ENCODE measurements around the gene FRYL. TPM values are rescaled to one million over a fixed set of nuclear protein-coding genes. Genes with fewer than 3 reads are reported as not detected.
"Not testable (repeated sequence)": the region's sequence is repeated elsewhere in the genome, so short reads cannot be mapped to it uniquely, and the experiment has no call there.

The FRYL gene
- total RNA-seq, 1 experiment from 2014 or later: 47.7 TPM

GRCh38 chr4:48454591-48454990, 325.5 kb downstream of the FRYL start:
- Histone ChIP-seq H3K27me3 (ENCODE audit: insufficient read depth, low read length) (no peaks in the 10 kb centered on the region), H3K4me3 (replicated peaks in 1 of 2; ENCODE audit: low read depth in 1 of 2, low read length in 2 of 2) (no peak overlapping the region), H3K79me2 (ENCODE audit: insufficient read depth, low read length) (no peaks in the 10 kb centered on the region), H4K20me1 (ENCODE audit: insufficient read depth) (no peaks in the 10 kb centered on the region), H3K9me3 (ENCODE audit: control insufficient read depth in 1 of 2, insufficient read depth in 1 of 2, low read depth in 1 of 2, low read length in 2 of 2) (no peaks in the 10 kb centered on the region), H3K36me3 (ENCODE audit: control insufficient read depth in 1 of 2, insufficient read depth in 2 of 2, low read length in 2 of 2) (no peaks in the 10 kb centered on the region), H3K27ac (ENCODE audit: low read depth, low read length) (no peak overlapping the region), H3K9me2 (ENCODE audit: insufficient read depth) (no peaks in the 10 kb centered on the region), H2AFZ (ENCODE audit: low read depth, low read length, poor library complexity, severe bottlenecking) (no peak overlapping the region), H3K4me2 (ENCODE audit: low read length) (no peak overlapping the region), H3K4me1 (ENCODE audit: control insufficient read depth in 1 of 2, insufficient read depth in 2 of 2, low read length in 2 of 2) (no peaks in the 10 kb centered on the region), H3K9ac (ENCODE audit: low read length) (no peak overlapping the region)
- ChIA-PET POLR2A (no interaction called here), RAD21 (ENCODE audit: low non-redundant PET in 1 of 2, low total read pairs in 2 of 2, uncharacterized antibody in 2 of 2, unreplicated experiment in 2 of 2) (no interaction called here), CTCF (no interaction called here)
- intact Hi-C loops (cut with micrococcal nuclease): loop anchor here (2.0 kb wide), 1 partner anchor 88 kb away; no protein-coding TSS in a partner anchor
- TF ChIP-seq, protein P1, sequence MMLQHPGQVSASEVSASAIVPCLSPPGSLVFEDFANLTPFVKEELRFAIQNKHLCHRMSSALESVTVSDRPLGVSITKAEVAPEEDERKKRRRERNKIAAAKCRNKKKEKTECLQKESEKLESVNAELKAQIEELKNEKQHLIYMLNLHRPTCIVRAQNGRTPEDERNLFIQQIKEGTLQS (IDR thresholded peaks at IDR 0.05): no peak
- TF ChIP-seq ZNF274 (IDR thresholded peaks at IDR 0.05; ENCODE audit: low read depth, low read length) (no peak), ELF1 (IDR thresholded peaks at IDR 0.05; ENCODE audit: borderline replicate concordance, low read depth) (no peak)
- DNase-seq (ENCODE audit: low read depth, low spot score) (no peak), ATAC-seq (no peak)
- BruUV-seq (replicated peaks): no TSS peak

- CTCF ChIA-PET; H3K79me2 ChIP-seq (ENCODE audit: insufficient read depth, low read length); ATAC-seq; H3K36me3 ChIP-seq (ENCODE audit: control insufficient read depth in 1 of 2, insufficient read depth in 2 of 2, low read length in 2 of 2); BruUV-seq (replicated peaks); DNase-seq (ENCODE audit: low read depth, low spot score); intact Hi-C loops (cut with micrococcal nuclease); H2AFZ ChIP-seq (ENCODE audit: low read depth, low read length, poor library complexity, severe bottlenecking); H3K4me2 ChIP-seq (ENCODE audit: low read length); H3K9me2 ChIP-seq (ENCODE audit: insufficient read depth); H3K27ac ChIP-seq (ENCODE audit: low read depth, low read length); H3K27me3 ChIP-seq (ENCODE audit: insufficient read depth, low read length); H3K4me3 ChIP-seq (replicated peaks in 1 of 2; ENCODE audit: low read depth in 1 of 2, low read length in 2 of 2); POLR2A ChIA-PET; RAD21 ChIA-PET (ENCODE audit: low non-redundant PET in 1 of 2, low total read pairs in 2 of 2, uncharacterized antibody in 2 of 2, unreplicated experiment in 2 of 2); H3K9ac ChIP-seq (ENCODE audit: low read length); H3K9me3 ChIP-seq (ENCODE audit: control insufficient read depth in 1 of 2, insufficient read depth in 1 of 2, low read depth in 1 of 2, low read length in 2 of 2); H4K20me1 ChIP-seq (ENCODE audit: insufficient read depth); H3K4me1 ChIP-seq (ENCODE audit: control insufficient read depth in 1 of 2, insufficient read depth in 2 of 2, low read length in 2 of 2): not testable (repeated sequence)
Measured at GRCh38 chr4:48451656-48452055, 328.4 kb downstream of the FRYL start.

GRCh38 chr4:48450740-48451139, 329.3 kb downstream of the FRYL start:
- Histone ChIP-seq H3K4me3 (replicated peaks in 1 of 2; ENCODE audit: low read depth in 1 of 2, low read length in 2 of 2) (no peak overlapping the region), H3K79me2 (ENCODE audit: insufficient read depth, low read length) (no peaks in the 10 kb centered on the region), H3K27me3 (ENCODE audit: insufficient read depth, low read length) (no peaks in the 10 kb centered on the region), H3K36me3 (ENCODE audit: control insufficient read depth in 1 of 2, insufficient read depth in 2 of 2, low read length in 2 of 2) (no peaks in the 10 kb centered on the region), H2AFZ (ENCODE audit: low read depth, low read length, poor library complexity, severe bottlenecking) (no peak overlapping the region), H3K4me2 (ENCODE audit: low read length) (no peak overlapping the region), H4K20me1 (ENCODE audit: insufficient read depth) (no peaks in the 10 kb centered on the region), H3K9me2 (ENCODE audit: insufficient read depth) (no peaks in the 10 kb centered on the region), H3K9ac (ENCODE audit: low read length) (no peak overlapping the region), H3K9me3 (ENCODE audit: control insufficient read depth in 1 of 2, insufficient read depth in 1 of 2, low read depth in 1 of 2, low read length in 2 of 2) (no peaks in the 10 kb centered on the region), H3K27ac (ENCODE audit: low read depth, low read length) (no peak overlapping the region), H3K4me1 (ENCODE audit: control insufficient read depth in 1 of 2, insufficient read depth in 2 of 2, low read length in 2 of 2) (no peaks in the 10 kb centered on the region)
- ATAC-seq: no peak
- RAD21 ChIA-PET (ENCODE audit: low non-redundant PET in 1 of 2, low total read pairs in 2 of 2, uncharacterized antibody in 2 of 2, unreplicated experiment in 2 of 2): no interaction called here
- no peak for TF ChIP-seq FOSL1 (IDR thresholded peaks at IDR 0.05; ENCODE audit: low read depth)
- TF ChIP-seq, protein P2, sequence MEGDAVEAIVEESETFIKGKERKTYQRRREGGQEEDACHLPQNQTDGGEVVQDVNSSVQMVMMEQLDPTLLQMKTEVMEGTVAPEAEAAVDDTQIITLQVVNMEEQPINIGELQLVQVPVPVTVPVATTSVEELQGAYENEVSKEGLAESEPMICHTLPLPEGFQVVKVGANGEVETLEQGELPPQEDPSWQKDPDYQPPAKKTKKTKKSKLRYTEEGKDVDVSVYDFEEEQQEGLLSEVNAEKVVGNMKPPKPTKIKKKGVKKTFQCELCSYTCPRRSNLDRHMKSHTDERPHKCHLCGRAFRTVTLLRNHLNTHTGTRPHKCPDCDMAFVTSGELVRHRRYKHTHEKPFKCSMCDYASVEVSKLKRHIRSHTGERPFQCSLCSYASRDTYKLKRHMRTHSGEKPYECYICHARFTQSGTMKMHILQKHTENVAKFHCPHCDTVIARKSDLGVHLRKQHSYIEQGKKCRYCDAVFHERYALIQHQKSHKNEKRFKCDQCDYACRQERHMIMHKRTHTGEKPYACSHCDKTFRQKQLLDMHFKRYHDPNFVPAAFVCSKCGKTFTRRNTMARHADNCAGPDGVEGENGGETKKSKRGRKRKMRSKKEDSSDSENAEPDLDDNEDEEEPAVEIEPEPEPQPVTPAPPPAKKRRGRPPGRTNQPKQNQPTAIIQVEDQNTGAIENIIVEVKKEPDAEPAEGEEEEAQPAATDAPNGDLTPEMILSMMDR (IDR thresholded peaks at IDR 0.05 in 2 of 3, conservative IDR thresholded peaks at IDR 0.05 in 1 of 3; ENCODE audit: borderline replicate concordance in 1 of 3, insufficient read depth in 1 of 3, low read depth in 2 of 3, low read length in 2 of 3): no peak
- TF ChIP-seq SP1 (IDR thresholded peaks at IDR 0.05; ENCODE audit: low read depth): no peak
- CTCF ChIA-PET: no interaction called here
- BruUV-seq (replicated peaks): no TSS peak
- POLR2A ChIA-PET: no interaction called here
- no peak for DNase-seq (ENCODE audit: low read depth, low spot score)
- intact Hi-C loops (cut with micrococcal nuclease): no loop called here

All from HCT116 (cell line).